22Rv1 (cell line): Measurements from ENCODE around the gene ABCC6.

ENCODE experiments used
- CTCF ChIP-seq: fragments of 450-650 bp; IDR thresholded peaks from 2 replicates; pipeline ENCODE4 v1.5.1; 2017; ENCODE audit warnings: mild to moderate bottlenecking
- ZFX ChIP-seq: fragments of 450-650 bp; IDR thresholded peaks from 2 replicates; pipeline ENCODE4 v1.6.1; 2017; ENCODE audit warnings: antibody characterized with exemption, borderline replicate concordance

- TF ChIP-seq CTCF (no peak), ZFX (no peak)
Observed at GRCh38 chr16:16197966-16198365, 25.3 kb downstream of the ABCC6 start.
